GM12801 (cell line): ENCODE measurements around the gene CTXN1.

Experiments used
- CTCF ChIP-seq: IDR thresholded peaks from one replicate; pipeline ENCODE4 v1.5.1; 2011; ENCODE audit warnings: control low read depth; ENCODE audit not compliant: insufficient read length; ENCODE audit errors: extremely low read depth

The CTXN1 gene

DNA sequence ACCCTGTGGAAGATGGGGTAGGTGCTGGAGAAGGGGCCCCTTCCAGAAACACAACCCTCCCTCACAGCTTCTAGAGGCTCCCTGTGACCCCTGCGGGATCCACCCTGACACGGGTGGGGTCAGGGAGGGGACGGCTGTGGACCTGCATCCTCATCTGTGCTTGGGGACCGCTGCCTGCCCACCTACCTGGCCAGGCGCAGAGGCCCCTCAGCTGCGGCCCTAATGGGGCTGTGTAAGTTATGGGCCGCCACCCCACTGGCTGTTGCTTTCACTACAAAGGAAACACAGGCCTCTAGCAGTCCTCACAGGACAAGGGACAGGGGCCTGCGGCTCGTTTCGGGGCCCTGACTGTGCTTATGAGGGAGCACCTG, 7.0 kb upstream of the CTXN1 start:
- no peak for TF ChIP-seq CTCF

DNA sequence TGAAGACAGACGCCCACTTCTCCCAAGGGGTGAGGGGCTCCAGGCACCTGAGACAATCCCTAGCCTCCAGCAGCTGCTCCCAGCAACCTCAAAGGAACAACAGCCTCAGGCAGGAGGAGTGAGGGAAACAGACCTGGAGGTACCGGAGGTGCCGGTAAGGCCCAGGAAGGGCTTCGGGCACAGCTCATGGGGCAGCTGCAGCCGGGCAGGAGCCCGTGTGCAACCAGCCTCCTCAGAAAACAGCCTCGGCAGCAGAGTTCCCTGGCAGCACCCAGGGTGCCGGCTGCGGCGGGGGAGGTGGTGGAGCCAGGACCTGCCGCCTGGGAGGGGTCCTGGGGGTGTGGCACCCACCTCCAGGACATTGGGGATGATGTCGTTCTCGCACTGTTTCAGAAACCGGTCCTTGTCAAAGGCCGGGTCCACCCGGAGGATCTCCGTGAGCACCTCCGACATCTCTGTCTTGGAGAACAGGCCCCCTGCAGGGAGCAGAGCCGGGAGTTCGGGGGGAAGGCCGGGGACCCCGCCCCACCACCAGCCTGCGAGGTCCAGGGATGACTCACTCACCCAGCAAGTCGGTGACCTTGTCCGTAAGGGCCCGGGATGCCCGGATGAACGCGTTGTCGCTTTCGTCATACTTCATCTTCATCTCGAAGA, 6.5 kb upstream of the CTXN1 start:
- no peak for TF ChIP-seq CTCF

DNA sequence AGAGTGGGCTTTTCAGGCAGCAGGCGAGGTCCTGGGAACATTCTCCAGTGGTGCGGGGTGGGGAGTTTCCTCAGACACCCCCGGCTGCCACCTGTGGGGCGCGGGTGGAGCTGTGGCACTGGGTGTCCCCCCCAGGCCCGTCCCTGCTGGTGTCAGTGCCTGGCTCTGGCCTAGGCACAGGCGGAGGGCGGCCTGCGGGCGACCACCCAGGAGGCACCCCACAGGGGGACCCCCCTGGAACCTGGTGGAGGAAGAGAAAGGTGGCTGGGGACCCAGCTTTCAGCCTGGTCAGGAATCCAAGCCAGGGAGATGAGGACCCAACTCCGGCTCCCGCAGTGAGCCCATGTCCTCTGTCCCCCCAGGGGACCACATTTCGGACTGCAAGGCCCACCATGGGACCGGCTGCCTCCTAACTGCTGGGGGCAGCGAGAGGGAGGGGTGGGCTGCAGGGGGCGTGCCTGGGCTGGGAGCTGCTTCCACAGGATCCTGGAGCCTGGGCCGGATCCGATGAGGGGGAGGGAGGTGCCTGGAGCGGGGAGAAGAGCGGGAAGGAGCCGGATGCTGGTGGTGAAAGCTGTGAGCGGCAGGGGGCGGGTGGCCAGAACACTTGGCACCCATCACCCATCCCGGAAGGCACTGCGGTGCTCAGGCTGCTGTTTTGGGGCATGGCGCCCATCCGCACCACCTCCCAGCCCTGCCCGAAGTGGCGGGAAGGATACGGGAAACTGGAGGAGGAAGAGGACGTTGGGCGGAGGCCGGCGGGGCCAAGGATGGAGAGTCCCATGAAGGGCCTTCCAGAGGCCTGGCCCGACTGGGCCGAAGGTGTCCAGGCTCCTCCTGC, 5.5 kb upstream of the CTXN1 start:
- no peak for TF ChIP-seq CTCF

DNA sequence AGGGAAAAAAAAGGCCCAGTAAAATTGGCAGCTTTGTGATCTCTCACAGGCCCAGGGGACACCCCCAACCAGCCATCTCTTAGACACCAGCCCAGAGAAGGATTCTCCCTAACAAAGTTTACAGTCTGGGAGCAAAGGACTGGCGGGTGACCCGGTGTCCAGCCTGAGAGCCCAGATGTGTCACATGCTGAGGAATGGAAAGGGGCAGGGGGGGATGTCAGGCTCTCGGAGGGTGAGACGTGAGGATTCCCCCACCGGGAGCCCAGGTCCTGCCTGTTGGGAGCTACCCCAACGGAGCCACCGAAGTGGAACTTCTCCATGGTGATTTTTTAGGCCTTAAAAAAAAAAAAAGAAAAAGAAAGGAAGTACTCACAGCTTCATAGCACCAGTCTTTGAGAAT, 4.8 kb upstream of the CTXN1 start:
- no peak for TF ChIP-seq CTCF

DNA sequence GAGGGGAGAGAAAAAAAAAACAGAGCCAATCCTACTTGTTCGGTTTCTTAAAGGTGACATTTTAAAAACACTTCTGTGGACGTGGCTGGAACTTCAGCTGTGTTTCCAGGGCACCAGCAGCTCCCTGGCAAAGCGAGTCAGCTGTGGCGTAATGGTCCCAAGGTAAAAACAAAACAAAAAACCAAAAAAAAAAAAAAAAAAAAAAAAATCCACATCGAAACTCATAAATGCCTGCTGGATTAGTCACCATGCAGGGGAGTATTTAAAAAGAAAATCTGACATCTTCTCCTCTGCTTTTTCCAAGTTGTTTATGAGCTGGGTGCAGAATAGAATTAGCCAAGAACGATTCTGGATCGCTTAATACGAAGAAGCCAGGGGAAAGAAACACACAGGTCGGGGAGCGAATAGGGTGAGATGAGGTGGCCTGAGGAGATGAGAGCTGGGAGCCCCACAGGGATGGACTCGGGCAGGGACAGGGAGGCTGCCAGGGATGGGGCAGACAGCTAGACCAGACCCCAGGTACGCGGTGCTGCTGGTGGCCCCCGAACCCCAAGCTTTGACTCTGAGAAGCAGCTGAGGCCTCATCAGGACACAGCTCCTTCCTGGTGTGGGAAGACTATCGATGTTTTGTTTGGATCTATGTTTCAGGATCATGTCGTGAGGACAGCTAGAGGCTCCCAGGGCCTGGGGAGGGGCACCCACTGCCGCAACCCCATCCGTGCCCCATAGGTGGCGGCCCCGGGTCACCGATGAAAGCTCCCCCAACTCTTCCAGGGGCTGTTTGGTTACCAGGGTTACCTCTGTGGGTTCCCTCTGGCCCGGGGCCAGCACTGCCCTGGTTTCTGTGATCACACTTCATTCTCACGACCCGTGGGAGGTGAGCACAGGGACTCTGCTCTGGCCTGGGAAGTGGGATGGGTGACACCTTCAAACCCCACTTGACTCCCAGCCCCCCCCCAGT, 3.1 kb upstream of the CTXN1 start:
- TF ChIP-seq CTCF: no peak

- TF ChIP-seq CTCF: no peak
Measured at GRCh38 chr19:7928334-7928706, 2.4 kb upstream of the CTXN1 start.
